H1 (cell line): ENCODE measurements around the gene SLC7A7. TPM values are rescaled to one million over a fixed set of nuclear protein-coding genes. Genes with fewer than 3 reads are reported as not detected.

Experiments used
- CTCF ChIA-PET: fragments of 300-600 bp; sonication (Branson Sonifier 250); formaldehyde crosslinking; loops from one replicate; lab custom pipeline; 2021; ENCODE audit not compliant: partially characterized antibody; lab: Charles Lee
- POLR2A ChIA-PET: fragments of 300-600 bp; sonication (Branson Sonifier 250); formaldehyde crosslinking; loops from one replicate; lab custom pipeline; 2021; ENCODE audit warnings: inconsistent platforms; ENCODE audit not compliant: partially characterized antibody; lab: Charles Lee
- DNase-seq, 2 experiments: peaks; one replicate each; pipeline versions ENCODE4 v3.0.0 to v3.0.0-alpha.2; 2010 to 2022; ENCODE audit warnings: low spot score in 2 of 2, low read depth in 1 of 2, mixed read lengths in 1 of 2
- FAIRE-seq: peaks from 2 replicates; lab custom pipeline; 2011; peaks lifted over from hg19 to GRCh38; lab: Jason Lieb, UNC
- H2AFZ ChIP-seq: 2 replicates; pipeline ENCODE4 v1.8.1; 2012; ENCODE audit warnings: low read length, inconsistent platforms
- H2AK5ac ChIP-seq: 2 replicates; pipeline ENCODE4 v1.6.1; 2013; ENCODE audit warnings: low read depth, low read length
- H2BK120ac ChIP-seq: replicated peaks from 2 replicates; pipeline ENCODE3; 2013; ENCODE audit warnings: low read depth, low read length, inconsistent platforms
- H2BK12ac ChIP-seq: 2 replicates; pipeline ENCODE4 v1.6.1; 2013; ENCODE audit warnings: low read depth, low read length
- H2BK15ac ChIP-seq: 2 replicates; pipeline ENCODE4 v1.6.1; 2013; ENCODE audit warnings: low read length
- H2BK20ac ChIP-seq: 2 replicates; pipeline ENCODE4 v1.6.1; 2013; ENCODE audit warnings: low read length
- H2BK5ac ChIP-seq: 2 replicates; pipeline ENCODE4 v1.6.1; 2013; ENCODE audit warnings: low read depth, low read length
- H3K14ac ChIP-seq: 2 replicates; pipeline ENCODE4 v1.6.1; 2013; ENCODE audit warnings: inconsistent platforms; ENCODE audit not compliant: insufficient read length
- H3K18ac ChIP-seq: 2 replicates; pipeline ENCODE4 v1.6.1; 2013; ENCODE audit warnings: low read length; ENCODE audit errors: extremely low read depth
- H3K23ac ChIP-seq: 2 replicates; pipeline ENCODE4 v1.6.1; 2013; ENCODE audit warnings: inconsistent platforms; ENCODE audit not compliant: insufficient read length
- H3K23me2 ChIP-seq: 2 replicates; pipeline ENCODE4 v1.6.1; 2013; ENCODE audit warnings: low read depth, low read length
- H3K27ac ChIP-seq: 2 replicates; pipeline ENCODE4 v1.6.1; 2011; ENCODE audit warnings: low read depth, low read length, inconsistent platforms
- H3K27me3 ChIP-seq, 4 experiments: replicated peaks in 1 of 4; 1 replicate in 1 of 4; 2 replicates in 3 of 4; pipeline versions ENCODE4 v1.6.1 to v1.8.1; 2011 to 2013; ENCODE audit warnings: low read length in 3 of 4, mild to moderate bottlenecking in 3 of 4, inconsistent platforms in 2 of 4, mixed read lengths in 2 of 4, moderate library complexity in 1 of 4; ENCODE audit not compliant: control insufficient read depth in 3 of 4, insufficient read depth in 3 of 4; ENCODE audit errors: extremely low read depth in 1 of 4
- H3K36me3 ChIP-seq, 4 experiments: 2 replicates each; pipeline versions ENCODE4 v1.6.1 to v1.8.1; 2011 to 2013; ENCODE audit warnings: mild to moderate bottlenecking in 4 of 4, low read length in 3 of 4, moderate library complexity in 2 of 4, control low read depth in 1 of 4, inconsistent platforms in 1 of 4; ENCODE audit not compliant: insufficient read depth in 4 of 4, control insufficient read depth in 2 of 4
- H3K4ac ChIP-seq: replicated peaks from 2 replicates; pipeline ENCODE3; 2013; ENCODE audit warnings: low read length, low read depth, mixed read lengths, inconsistent platforms; ENCODE audit not compliant: insufficient read length
- H3K4me1 ChIP-seq, 4 experiments: replicated peaks in 1 of 4; 1 replicate in 1 of 4; 2 replicates in 3 of 4; pipeline versions ENCODE4 v1.6.1 to v1.8.1; 2011 to 2013; ENCODE audit warnings: low read length in 3 of 4, inconsistent platforms in 2 of 4, mixed read lengths in 1 of 4; ENCODE audit not compliant: insufficient read depth in 4 of 4, control insufficient read depth in 3 of 4
- H3K4me2 ChIP-seq, 2 experiments: 2 replicates each; pipeline versions ENCODE4 v1.6.1 to v1.8.1; 2011 to 2013; ENCODE audit warnings: low read depth in 2 of 2, low read length in 2 of 2, control low read depth in 1 of 2, inconsistent platforms in 1 of 2, mild to moderate bottlenecking in 1 of 2; ENCODE audit not compliant: insufficient read depth in 1 of 2
- H3K4me3 ChIP-seq, 4 experiments: fragments of 200-600, 300-600 bp in 1 of 4; sonication (generic), shearing (Covaris generic), sonication (Bioruptor Twin) in 1 of 4; 2 replicates each; pipeline versions ENCODE4 v1.5.1 to v1.8.1; 2011 to 2016; ENCODE audit warnings: low read length in 4 of 4, low read depth in 3 of 4, control low read depth in 2 of 4, inconsistent platforms in 2 of 4, mild to moderate bottlenecking in 2 of 4, mixed read lengths in 1 of 4, moderate library complexity in 1 of 4; ENCODE audit not compliant: insufficient read depth in 2 of 4; ENCODE audit errors: extremely low read depth in 1 of 4
- H3K56ac ChIP-seq: replicated peaks from 2 replicates; pipeline ENCODE3; 2013; ENCODE audit warnings: low read depth, mild to moderate bottlenecking, mixed read lengths, low read length, inconsistent platforms; ENCODE audit not compliant: insufficient read length
- H3K79me1 ChIP-seq: 2 replicates; pipeline ENCODE4 v1.6.1; 2013; ENCODE audit warnings: low read depth, low read length, control low read depth
- H3K79me2 ChIP-seq, 2 experiments: 2 replicates each; pipeline versions ENCODE4 v1.6.1 to v1.8.1; 2012 to 2013; ENCODE audit warnings: low read length in 2 of 2, mild to moderate bottlenecking in 2 of 2, inconsistent platforms in 1 of 2; ENCODE audit not compliant: insufficient read depth in 2 of 2, control insufficient read depth in 1 of 2
- H3K9ac ChIP-seq, 4 experiments: replicated peaks in 1 of 4; 1 replicate in 1 of 4; 2 replicates in 3 of 4; pipeline versions ENCODE4 v1.6.1 to v1.8.1; 2011 to 2013; ENCODE audit warnings: low read depth in 3 of 4, low read length in 3 of 4, control low read depth in 2 of 4, mild to moderate bottlenecking in 2 of 4, moderate library complexity in 2 of 4, inconsistent platforms in 1 of 4; ENCODE audit errors: extremely low read depth in 1 of 4
- H3K9me3 ChIP-seq, 2 experiments: 2 replicates each; pipeline versions ENCODE4 v1.6.1 to v1.8.1; 2012 to 2013; ENCODE audit warnings: mild to moderate bottlenecking in 2 of 2, moderate library complexity in 2 of 2, control low read depth in 1 of 2, inconsistent platforms in 1 of 2, low read depth in 1 of 2, low read length in 1 of 2, mixed read lengths in 1 of 2; ENCODE audit not compliant: insufficient read depth in 2 of 2
- H4K20me1 ChIP-seq, 2 experiments: replicated peaks in 1 of 2; 2 replicates each; pipeline versions ENCODE3 to v1.8.1; 2011 to 2013; ENCODE audit warnings: inconsistent platforms in 2 of 2, low read length in 2 of 2, mild to moderate bottlenecking in 1 of 2; ENCODE audit not compliant: insufficient read depth in 2 of 2, control insufficient read depth in 1 of 2
- H4K5ac ChIP-seq: 2 replicates; pipeline ENCODE4 v1.6.1; 2013; ENCODE audit warnings: low read length, low read depth, mixed read lengths, inconsistent platforms; ENCODE audit not compliant: insufficient read length
- H4K8ac ChIP-seq: 2 replicates; pipeline ENCODE4 v1.8.0; 2013; ENCODE audit warnings: mild to moderate bottlenecking, moderate library complexity, low read length, inconsistent platforms; ENCODE audit not compliant: insufficient read depth; ENCODE audit errors: extremely low read depth
- H4K91ac ChIP-seq: replicated peaks from 2 replicates; pipeline ENCODE3; 2013; ENCODE audit warnings: low read length, mixed read lengths, inconsistent platforms; ENCODE audit not compliant: insufficient read length
- POLR2AphosphoS5 ChIP-seq: IDR thresholded peaks from 2 replicates; pipeline ENCODE4 v1.6.1; 2011; ENCODE audit warnings: low read depth, low read length
- POU5F1 ChIP-seq: IDR thresholded peaks from 2 replicates; pipeline ENCODE4 v1.6.1; 2011; ENCODE audit warnings: low read depth, mild to moderate bottlenecking, low read length, moderate library complexity
- RAD21 ChIP-seq, 2 experiments: IDR thresholded peaks in 1 of 2; conservative IDR thresholded peaks in 1 of 2; 2 replicates each; pipeline ENCODE4 v1.6.1; 2011; ENCODE audit warnings: low read depth in 2 of 2, low read length in 2 of 2, improper control_type of control experiment in 1 of 2, inconsistent platforms in 1 of 2, mild to moderate bottlenecking in 1 of 2, moderate library complexity in 1 of 2
- RNF2 ChIP-seq: fragments of 200-900, 300-1000 bp; sonication (generic); IDR thresholded peaks from 2 replicates; pipeline ENCODE4 v1.7.1; 2016; ENCODE audit warnings: borderline replicate concordance, low read depth, mild to moderate bottlenecking, antibody characterized with exemption, low read length; ENCODE audit not compliant: poor library complexity, severe bottlenecking; ENCODE audit errors: missing control alignments
- RXRA ChIP-seq: IDR thresholded peaks from 2 replicates; pipeline ENCODE4 v1.6.1; 2011; ENCODE audit warnings: low read depth, mild to moderate bottlenecking, low read length, moderate library complexity; ENCODE audit not compliant: insufficient read depth
- TCF12 ChIP-seq: IDR thresholded peaks from 2 replicates; pipeline ENCODE4 v1.6.1; 2011; ENCODE audit warnings: low read depth, mild to moderate bottlenecking, low read length
- WGBS, 2 experiments: shearing (Covaris generic) in 1 of 2; methylation state at CpG; one replicate each; pipeline versions ENCODE4 v1.1.6 to v1.1.7; 2013 to 2015; ENCODE audit warnings: low lambda C conversion rate in 2 of 2, mixed read lengths in 2 of 2, inconsistent platforms in 1 of 2, low coverage in 1 of 2, missing lambda C conversion rate in 1 of 2; ENCODE audit not compliant: insufficient replicate concordance in 2 of 2, insufficient coverage in 1 of 2, insufficient read length in 1 of 2; ENCODE audit errors: extremely low coverage in 1 of 2, missing lambda C conversion rate in 1 of 2; 5-methylcytosine and 5-hydroxymethylcytosine counted together
- polyA plus RNA-seq, 7 experiments: library from polyadenylated mRNA; depleted of rRNA in 3 of 7; stranded (reverse) in 5 of 7; unstranded in 2 of 7; fragments of >200 nt in 5 of 7; fragments of 200-250 nt in 2 of 7; gene quantifications; 1 replicate in 5 of 7; 2 replicates in 1 of 7; 4 replicates in 1 of 7; pipeline versions ENCODE4 v1.2.1 to v1.2.3, GENCODE V29; 2011 to 2013; ENCODE audit warnings: missing spikeins in 2 of 7, mixed read lengths in 2 of 7
- total RNA-seq: library from RNA; stranded (reverse); fragmentation: NEBNext Ultra II Directional; extraction: Animal tissue kit (Norgen Biotek cat#: 25700); gene quantifications from 2 replicates; pipeline ENCODE4 v1.2.1, GENCODE V29; 2021

Gene SLC7A7
- total and polyA plus RNA-seq, 2 of the 8 experiments (the other 6 are each of a cell fraction or from before 2014, with no cell fraction given): 5.8 to 14.9 TPM

- Histone ChIP-seq H2BK12ac (no peak overlapping the region), H2BK5ac (no peak overlapping the region; the same call in 1 of the 2 replicates), H4K5ac (no peak overlapping the region), H3K36me3 (no peaks in the 10 kb centered on the region), H4K20me1 (no peaks in the 10 kb centered on the region), H4K8ac (no peak overlapping the region), H3K4me2 (peak overlapping the region in 1 of 2 experiments; percentile 38; a peak in 1 of 4 replicates), H3K4ac (no peak overlapping the region), H3K14ac (no peak overlapping the region), H2BK15ac (no peak overlapping the region), H3K4me1 (peaks cover 5 to 16% (median 11%) of the 10 kb centered on the region in 4 experiments), H3K18ac (no peak overlapping the region), H2BK120ac (no peak overlapping the region), H3K23me2 (no peaks in the 10 kb centered on the region; the same call in 1 of the 2 replicates), H3K56ac (no peak overlapping the region), H2AFZ (peak overlapping the region; percentile 29; the same call in 1 of the 2 replicates), H3K79me1 (no peaks in the 10 kb centered on the region), H4K91ac (no peak overlapping the region), H3K79me2 (no peaks in the 10 kb centered on the region), H3K23ac (no peak overlapping the region), H3K27ac (no peak overlapping the region), H3K9ac (no peak overlapping the region), H2AK5ac (no peak overlapping the region; the same call in 1 of the 2 replicates), H3K9me3 (no peaks in the 10 kb centered on the region), H2BK20ac (no peak overlapping the region), H3K27me3 (no peaks in the 10 kb centered on the region), H3K4me3 (no peak overlapping the region)
- TF ChIP-seq TCF12 (no peak), POLR2AphosphoS5 (no peak), POU5F1 (peak; percentile 26; the same call in 1 of the 2 replicates), RXRA (no peak), RAD21 (IDR thresholded peaks at IDR 0.05 in 1 of 2, conservative IDR thresholded peaks at IDR 0.05 in 1 of 2; ENCODE audit: low read depth in 2 of 2, low read length in 2 of 2) (no peak), RNF2 (no peak)
- ChIA-PET CTCF (interaction anchor here (0.6 to 53.1 kb wide), 20 partner anchors 10 to 242 kb away, joined by 3 to 1562 read pairs (median 4); partner anchors contain the start of genes LRP10, MMP14, OXA1L and REM2), POLR2A (interaction anchor here (0.8 to 2.7 kb wide), 6 partner anchors 9 to 35 kb away, joined by 3 to 20 read pairs (median 4); no protein-coding TSS in a partner anchor)
- WGBS, 2 experiments: 72% methylated on average over 8 of the region's 9 CpGs; no CpG with 5 or more reads in 1 of the 2 experiments
- DNase-seq (no peak), FAIRE-seq (no peak)
Measured at GRCh38 chr14:22813145-22813544, 2.1 kb downstream of the SLC7A7 start.
